ENCODE results near the gene CYSRT1. TPM values are rescaled to one million over a fixed set of nuclear protein-coding genes. Genes with fewer than 3 reads are reported as not detected.
A peak's percentile ranks its signal among the peaks of the same experiment; 100 is the strongest.
"Not testable (repeated sequence)": the region's sequence is repeated elsewhere in the genome, so short reads cannot be mapped to it uniquely, and the experiment has no call there.

CYSRT1 gene
- total RNA-seq, 1 donor from 2014 or later: 156 TPM

DNA sequence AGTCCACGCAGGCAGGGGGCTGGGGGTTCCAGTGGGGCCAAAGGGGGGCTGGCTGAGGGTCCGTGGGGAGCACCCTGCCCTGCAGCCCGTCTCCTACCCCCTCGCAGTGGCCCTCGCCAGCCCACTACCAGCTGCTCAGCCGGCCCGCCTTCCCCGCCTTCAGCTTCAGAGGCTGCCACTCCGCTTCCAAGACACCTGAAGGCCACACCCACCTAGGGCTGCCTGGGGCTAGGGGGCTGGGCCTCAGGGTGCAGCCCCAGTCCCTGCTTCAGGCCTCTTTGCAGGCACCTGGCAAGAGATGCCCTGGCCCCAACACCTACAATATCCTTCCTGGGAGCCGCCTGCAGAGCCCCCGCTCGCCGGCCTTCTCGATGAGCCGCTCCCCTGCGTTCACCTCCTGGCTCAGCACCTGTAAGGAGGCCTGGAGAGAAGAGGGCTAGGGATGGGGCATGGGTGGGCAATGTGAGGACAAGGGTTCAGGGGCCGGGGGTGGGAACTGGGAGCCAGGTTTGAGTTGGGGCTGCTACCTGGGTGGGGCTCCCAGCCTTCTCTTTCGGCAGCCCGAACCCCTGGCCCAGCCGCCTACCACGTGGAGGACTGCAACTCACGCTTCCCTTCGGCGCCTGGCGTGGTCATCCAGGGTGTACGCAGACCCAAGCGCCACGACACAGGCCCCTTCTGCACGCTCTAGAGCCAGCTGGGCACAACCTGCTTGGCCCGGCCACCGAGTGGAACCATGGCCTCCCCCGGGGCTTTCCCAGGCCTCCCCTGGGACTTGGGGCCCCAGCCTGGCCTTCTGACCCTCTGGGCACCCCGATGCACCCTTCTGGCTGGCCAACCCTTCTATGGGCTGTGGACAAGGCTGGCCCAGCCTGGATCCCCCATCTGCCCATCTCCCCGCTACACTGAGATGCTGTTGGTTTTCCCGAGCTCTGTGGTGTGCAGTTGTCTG is 27.9 kb downstream of the CYSRT1 start:
- no peak for ATAC-seq

DNA sequence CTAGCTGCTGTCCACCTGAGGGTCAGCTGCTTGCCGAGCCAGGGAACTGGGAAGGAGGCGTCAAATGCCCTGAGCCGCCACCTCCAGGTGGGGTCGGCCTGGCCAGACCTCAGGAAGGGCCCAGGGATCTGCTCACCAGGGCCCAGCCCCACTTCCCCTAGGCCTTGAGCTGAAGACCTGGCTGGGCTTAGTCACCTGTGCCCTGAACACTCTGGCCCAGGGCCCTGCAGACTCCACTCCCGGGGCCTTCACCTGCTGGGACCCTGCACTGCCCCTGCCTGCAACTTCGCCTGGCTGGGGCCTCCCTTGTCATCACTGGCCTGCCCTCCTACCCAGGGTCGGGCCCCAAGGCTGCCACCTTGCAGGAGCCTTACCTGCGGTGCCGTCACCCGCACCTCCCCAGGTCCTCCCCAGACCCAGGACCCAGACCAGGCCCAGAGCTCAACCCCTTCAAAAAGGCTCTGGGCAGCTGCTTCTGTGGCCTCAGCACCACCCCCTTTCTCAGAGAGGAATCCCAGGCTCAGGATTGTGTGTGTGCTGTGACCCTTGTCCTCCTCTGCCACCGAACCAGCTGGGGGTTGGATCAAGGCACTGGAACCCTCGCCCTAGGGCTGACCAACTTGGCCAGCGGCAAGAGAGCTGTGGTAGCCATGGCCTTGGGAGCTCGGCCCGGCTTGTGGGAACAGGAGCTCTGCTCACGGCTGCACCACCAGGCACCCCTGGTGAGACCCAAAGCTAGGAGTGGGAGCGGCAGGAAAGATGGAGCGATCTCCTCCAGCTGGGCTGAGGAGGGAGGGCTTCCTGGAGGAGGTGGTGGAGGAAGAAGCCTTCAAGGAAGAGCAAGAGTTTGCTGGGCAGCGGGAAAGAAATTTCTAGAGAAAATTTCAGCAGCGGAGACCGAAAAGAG is 29.0 kb downstream of the CYSRT1 start:
- no peak for ATAC-seq

DNA sequence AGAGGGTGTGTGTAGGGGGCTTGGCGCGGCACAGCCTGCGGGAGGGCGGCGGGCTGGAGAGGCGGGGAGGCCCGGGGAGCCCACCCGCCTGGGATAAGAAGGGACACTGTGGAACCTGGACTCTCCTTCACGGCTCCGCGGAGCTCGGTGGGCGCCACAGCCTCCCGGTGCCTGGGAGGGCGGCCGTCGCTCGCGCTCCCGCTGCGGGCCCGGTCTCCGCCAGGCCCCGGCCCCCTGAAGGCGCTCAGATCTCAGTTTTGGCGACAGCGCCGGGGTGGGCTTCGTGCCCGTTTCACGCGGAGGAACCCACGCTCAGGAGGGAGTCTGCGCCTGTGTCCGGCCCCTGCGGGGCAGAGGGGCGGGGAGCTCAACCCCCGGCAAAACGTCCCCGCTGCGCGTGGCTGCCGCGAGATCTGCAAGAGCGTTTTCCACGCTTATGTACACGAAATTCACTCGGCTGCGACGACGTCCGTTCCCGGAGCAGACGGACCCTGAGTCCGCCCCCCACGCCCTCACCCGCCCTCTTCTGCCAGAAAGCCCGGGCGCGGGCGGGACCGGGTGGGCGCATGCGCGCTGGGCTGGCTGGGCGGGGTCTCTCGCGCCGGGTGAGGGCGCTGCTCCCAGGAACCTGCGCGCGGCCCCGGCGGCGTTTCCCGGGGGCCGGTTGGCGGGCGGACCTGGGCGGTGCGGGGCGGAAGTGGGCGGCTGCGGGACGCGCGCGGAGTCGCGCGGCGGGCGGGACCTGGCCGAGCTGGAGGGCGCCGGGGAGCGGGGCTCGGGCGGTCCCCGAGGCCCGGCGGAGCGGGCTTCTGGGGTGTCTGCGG is 29.9 kb downstream of the CYSRT1 start, which contains the start of gene NELFB:
TSS of gene NELFB (plus strand) at position 704 of the 824 bp plus-strand sequence.
- peak; percentile 83 for ATAC-seq

- ATAC-seq: peak; percentile 12
Observed at GRCh38 chr9:137255448-137256114, 30.6 kb downstream of the CYSRT1 start.

DNA sequence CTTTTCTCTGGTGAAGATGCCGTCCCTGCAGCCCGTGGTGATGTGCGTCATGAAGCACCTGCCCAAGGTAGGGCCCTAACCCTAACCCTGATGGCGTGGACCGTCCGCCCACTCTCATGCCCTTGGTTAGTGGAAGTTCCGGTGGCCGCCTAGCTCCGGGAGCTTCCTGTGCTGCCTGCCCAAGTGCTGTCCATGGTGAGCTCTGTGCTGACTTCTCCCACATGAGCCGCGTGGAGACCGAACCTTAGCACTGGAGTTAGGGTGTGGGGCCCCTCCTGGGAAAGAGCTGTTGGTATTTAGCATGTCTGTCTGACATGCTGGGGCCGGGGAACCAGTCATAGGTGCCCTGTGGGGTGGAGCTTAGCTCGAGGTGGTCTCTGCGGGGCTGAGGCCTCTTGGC is 31.4 kb downstream of the CYSRT1 start:
- no peak for ATAC-seq

DNA sequence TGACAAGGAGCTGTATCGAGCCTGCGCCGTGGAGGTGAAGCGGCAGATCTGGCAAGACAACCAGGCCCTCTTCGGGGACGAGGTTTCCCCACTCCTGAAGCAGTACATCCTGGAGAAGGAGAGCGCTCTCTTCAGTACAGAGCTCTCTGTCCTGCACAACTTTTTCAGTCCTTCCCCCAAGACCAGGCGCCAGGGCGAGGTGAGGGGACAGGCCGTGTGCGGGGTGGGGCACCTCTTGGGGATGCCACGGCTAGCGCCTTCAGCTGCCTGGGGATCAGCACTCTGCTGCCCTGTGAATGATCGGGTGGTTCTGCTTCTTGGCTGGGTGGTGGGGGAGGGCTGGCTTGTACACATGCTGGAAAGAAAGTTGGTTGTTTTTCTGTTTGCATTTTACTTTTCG is 31.9 kb downstream of the CYSRT1 start:
- no peak for ATAC-seq

DNA sequence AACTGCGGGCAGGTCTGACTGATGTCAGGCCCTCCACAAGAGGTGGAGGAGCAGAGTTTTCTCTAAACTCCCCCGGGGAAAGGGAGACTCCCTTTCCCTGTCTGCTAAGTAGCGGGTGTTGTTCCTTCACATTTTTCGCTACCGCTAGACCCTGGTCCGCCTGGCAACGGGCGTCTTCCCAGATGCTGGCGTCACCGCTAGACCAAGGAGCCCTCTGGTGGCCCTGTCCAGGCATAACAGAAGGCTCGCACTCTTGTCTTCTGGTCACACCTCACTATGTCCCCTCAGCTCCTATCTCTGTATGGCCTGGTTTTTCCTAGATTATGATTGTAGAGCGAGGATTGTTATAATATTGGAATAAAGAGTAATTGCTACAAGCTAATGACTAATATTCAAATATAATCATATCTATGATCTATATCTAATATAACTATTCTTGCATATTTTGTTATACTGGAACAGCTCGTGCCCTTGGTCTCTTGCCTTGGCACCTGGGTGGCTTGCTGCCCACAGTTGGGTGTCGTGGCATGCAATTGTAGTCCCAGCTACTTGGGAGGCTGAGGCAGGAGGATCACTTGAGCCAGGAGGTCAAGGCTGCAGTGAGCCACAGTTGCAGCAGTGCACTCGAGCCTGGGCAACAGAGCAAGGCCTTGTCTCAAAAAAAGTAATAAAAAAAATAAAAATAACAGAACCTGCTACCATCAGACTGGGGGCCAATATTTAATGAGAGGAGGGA is 37.4 kb downstream of the CYSRT1 start:
- ATAC-seq: not testable (repeated sequence)

- ATAC-seq: no peak
Observed at GRCh38 chr9:137262909-137263285, 37.9 kb downstream of the CYSRT1 start.

DNA sequence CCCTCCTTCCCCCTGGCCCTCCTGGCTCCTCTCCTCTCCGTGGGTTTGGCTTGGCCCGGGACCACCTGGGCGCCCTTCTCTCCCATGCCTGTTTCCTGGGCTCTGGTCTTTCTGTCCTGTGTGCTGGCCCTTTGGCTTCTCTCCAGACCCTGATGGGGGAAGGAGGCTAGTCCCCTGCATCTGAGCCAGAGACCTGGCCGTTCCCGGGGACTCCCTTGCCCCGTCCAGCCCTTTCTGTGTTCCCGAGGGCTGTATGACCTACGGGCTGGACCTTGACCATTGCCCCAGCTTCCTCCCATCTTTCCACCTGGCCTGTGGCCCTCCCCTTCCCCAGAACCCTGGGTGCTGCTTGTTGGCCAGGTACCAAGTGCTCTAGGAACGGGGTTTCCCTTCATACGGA is 38.5 kb downstream of the CYSRT1 start:
- no peak for ATAC-seq

GRCh38 chr9:137264067-137264466 is 39.1 kb downstream of the CYSRT1 start:
- no peak for ATAC-seq

DNA sequence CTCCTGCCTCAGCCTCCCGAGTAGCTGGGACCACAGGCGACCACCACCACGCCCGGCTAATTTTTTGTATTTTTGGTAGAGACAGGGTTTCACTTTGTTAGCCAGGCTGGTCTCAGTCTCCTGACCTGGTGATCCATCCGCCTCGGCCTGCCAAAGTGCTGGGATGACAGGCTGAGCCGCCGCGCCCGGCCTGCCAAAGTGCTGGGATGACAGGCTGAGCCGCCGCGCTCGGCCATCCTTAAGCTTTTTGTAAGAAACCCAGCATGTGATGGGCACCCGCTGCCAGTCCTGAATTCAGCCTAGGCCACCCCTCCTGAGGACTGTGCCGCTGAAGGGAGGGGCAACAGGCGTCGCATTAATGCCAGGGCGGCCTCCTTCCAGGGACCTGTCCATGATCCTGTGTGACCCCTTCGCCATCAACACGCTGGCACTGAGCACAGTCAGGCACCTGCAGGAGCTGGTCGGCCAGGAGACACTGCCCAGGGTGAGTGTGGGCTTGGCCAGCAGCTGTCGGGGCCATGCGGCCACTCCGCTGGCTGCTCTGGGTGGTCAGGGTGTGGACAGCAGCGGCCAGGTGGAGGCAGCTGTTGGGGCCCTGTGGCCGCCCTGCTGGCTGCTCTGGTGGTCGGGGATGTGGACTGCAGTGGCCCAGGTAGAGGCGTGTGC is 40.7 kb downstream of the CYSRT1 start:
- no peak for ATAC-seq

DNA sequence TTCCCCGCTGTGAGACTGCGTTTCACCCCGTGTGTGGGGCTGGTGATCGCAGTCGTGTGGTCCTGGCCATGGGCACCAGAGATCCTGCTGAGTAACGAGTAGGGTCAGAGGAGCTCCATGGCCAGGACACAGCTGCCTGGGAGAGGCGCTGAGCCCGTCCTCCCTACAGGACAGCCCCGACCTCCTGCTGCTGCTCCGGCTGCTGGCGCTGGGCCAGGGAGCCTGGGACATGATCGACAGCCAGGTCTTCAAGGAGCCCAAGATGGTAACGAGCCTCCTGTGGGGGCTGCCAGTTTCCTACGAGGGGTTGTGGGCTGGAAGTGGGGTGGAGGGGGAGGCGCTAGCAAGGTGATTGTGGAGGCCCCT is 41.2 kb downstream of the CYSRT1 start:
- ATAC-seq: no peak

DNA sequence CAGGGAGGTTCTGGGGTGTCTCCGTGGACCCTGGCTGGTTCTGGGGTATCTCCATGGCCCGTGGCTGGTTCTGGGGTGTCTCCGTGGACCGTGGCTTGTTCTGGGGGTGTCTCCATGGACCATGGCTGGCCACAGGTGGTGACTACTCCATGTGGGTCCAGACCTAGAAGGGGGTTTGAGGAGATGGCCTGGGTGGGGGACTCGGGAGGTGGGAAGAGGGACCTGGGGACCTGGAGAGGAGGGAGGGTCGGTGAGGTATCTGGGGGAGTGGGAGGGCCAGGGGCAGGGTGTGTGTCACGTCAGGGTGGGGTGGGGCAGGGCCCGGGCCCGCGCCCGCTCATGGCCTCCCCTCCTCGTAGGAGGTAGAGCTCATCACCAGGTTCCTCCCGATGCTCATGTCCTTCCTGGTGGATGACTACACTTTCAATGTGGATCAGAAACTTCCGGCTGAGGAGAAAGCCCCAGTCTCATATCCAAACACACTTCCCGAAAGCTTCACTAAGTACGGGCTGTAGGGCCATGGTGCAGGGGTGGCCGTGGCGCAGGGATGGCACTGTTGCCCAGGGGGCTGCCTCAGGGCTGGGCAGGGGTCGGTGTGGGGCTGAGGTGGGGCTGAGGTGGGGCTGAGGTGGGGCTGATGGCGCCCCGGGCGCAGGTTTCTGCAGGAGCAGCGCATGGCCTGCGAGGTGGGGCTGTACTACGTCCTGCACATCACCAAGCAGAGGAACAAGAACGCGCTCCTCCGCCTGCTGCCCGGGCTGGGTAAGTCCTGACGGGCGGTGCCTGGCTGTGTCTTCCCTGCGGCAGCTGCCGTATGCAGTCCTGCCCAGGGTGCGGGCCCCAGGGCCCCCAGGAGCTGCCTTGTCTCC is 41.8 kb downstream of the CYSRT1 start:
- no peak for ATAC-seq

DNA sequence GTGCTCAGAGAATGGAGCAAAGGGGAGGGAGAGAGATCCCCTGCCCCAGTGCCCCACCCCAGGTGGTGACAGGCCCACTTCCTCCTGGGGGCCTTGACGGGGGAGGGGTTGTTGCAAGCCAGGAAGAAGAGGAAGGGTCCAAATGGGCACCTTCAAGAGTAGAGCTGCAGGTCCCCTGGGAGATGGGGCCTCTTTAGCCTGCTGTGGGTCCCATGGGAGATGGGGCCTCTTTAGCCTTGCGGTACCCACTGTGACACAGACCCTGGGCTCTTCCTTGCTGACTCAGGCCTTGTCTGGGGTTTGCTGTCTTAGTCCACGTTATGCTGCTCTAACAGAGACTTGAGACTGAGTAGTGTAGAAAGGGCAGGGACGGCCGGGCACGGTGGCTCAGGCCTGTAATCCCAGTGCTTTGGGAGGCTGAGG is 43.0 kb downstream of the CYSRT1 start:
- peak; percentile 1 for ATAC-seq

DNA sequence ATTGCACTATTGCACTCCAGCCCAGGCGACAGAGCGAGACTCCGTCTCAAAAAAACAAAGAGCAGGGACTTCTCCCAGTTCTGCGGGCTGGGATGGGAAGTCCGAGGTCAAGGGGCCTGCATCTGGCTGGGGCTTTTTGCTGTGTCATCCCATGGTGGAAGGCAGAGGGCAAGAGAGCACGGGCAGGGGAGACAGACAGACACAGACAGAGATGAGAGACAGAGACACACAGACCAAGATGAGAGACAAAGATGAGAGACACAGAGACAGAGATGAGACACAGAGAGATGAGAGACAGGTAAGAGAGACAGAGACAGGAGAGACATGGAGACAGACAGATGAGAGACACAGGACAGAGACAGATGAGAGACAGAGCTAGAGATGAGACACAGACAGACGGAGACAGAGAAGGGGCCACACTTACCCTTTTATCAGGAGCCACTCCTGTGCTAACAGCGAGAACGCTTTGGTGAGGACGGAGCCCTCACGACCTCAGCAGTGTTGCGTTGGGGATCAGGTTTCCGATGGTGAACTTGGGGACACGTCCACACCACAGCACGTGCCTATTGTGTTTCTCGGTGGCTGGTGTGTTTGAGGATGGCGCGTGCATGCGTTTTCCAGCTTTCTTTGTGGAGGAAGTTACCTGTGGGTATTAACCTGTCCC is 43.7 kb downstream of the CYSRT1 start:
- no peak for ATAC-seq

DNA sequence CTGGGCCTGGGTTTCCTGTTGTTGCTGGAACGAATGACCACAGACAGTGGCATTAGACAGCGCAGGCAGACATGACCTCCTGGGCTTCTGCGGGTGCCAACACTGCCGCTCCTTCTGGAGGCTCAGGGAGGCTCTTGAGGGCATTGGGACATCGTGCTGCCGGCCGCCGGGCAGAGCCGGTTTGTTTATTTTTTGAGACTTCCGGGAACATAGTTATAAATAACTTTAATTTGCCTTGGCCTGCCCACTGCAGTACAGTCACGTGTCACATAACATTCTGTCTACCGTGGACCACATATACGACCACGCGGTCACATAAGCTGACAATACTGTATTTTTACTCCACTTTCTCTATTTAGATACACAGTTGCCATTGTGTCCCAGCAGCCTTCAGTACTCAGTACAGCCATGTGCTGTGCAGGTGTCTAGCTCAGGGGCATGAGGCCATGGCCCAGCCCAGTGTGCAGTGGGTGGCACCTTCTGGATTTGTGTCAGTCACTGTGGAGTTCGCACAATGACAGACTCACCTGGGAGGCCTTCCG is 44.3 kb downstream of the CYSRT1 start:
- peak; percentile 16 for ATAC-seq

DNA sequence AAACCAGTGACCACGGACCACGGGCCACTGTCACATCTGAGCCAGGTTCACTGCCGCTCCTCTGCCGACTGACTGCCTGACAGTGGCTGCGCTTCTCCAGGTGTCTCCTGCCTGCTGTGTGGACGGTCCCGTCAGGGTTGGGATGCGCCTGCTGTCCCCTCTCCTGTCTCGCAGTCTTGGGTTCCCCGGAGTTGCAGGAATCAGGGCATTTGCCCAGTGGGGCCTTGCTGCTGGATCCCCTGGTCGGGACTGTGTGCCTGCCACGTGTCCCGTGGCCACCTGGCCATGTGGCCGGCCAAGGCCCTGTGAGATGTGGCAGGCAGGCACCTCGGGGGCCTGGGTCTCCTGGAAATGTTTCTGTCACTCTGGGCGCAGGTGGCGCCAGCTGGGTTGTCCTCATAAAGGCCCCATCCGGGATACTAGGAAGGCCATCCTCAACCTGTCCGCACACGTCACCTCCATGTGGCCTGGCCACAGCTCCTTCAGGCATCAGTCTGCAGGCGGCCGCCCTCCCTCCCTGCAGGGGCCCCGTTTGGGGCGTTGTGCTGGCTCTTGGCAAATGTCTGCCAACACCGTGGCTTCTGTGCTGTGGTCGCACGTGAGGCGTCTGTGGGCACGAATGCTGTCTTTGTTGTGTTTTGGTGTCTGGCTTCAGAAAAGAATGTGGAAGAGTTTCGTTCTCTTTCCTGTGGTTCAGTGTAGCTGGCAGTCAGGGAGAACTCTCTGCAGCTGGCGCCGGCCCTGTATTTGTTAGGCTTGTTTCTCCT is 46.1 kb downstream of the CYSRT1 start:
- ATAC-seq: no peak

- ATAC-seq: no peak
Observed at GRCh38 chr9:137271696-137272076, 46.7 kb downstream of the CYSRT1 start.
